Stimulated activated naive CD8-positive, alpha-beta T cell treated with anti-CD3 and anti-CD28 coated beads, Interleukin-15, amount 100 ng/mL, for 72 hours (primary cell): ENCODE data around the gene AAGAB.

Experiments
- ATAC-seq: fragments of 150-1000 bp; cut with Tn5 transposase; 2 replicates; pipeline ENCODE4 v1.10.0; 2021; ENCODE audit warnings: mild to moderate bottlenecking, moderate library complexity
- DNase-seq, 2 donors: peaks; one replicate each; pipeline ENCODE4 v3.0.0; 2021 to 2022
- H3K27ac Mint-ChIP-seq, 2 donors: one replicate each; pipeline ENCODE4 v1.8.0; 2022; ENCODE audit warnings: mild to moderate bottlenecking in 2 of 2, mixed read lengths in 2 of 2, moderate library complexity in 2 of 2
- H3K27me3 Mint-ChIP-seq: one replicate; pipeline ENCODE4 v1.8.0; 2022; ENCODE audit warnings: mixed read lengths
- H3K4me1 Mint-ChIP-seq: one replicate; pipeline ENCODE4 v1.8.0; 2022; ENCODE audit warnings: mild to moderate bottlenecking, mixed read lengths
- H3K4me3 Mint-ChIP-seq, 2 donors: one replicate each; pipeline ENCODE4 v1.8.0; 2022; ENCODE audit warnings: mild to moderate bottlenecking in 2 of 2, mixed read lengths in 2 of 2, moderate library complexity in 1 of 2
- H3K9me3 Mint-ChIP-seq, 2 donors: one replicate each; pipeline ENCODE4 v1.8.0; 2022; ENCODE audit warnings: mixed read lengths in 2 of 2

AAGAB gene

DNA sequence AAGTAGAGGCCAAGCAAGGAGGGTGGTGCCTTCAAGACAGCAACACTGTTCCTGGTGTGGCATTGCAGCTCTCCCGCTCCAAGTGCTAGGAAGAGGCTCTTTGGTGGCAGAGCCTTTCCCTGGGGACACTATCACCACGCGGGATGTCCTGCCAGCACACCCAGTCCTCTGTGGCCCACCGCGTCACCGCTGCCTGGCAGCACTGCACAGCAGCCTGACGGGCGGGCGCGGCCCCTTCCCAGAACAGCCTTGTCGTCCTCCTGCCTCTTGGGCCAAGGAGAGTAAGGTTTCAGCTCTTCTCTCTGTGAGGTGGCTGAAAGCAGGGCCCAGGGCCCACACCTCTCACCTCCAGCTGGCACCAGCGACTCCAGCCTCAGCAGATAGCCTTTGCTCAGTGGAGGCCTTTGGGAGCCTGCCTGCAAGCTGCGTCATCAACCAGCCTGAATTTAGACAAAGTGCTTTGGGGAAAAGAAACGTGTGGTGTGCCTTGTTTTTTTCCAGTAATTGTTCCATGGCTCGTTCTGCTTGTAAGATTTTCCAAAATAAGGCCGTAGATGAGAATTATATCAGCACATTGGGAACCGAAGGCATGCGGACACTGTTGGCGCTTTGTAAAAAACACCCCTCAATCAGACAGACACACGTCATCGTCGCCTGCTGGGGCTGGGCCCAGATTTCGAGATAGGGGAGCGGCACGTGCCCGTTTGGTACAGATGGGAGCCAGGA, 65.0 kb downstream of the AAGAB start:
- DNase-seq (no peak), ATAC-seq (no peak)
- Mint-ChIP-seq H3K9me3 (no peaks in the 10 kb centered on the region), H3K27ac (no peak overlapping the region), H3K27me3 (no peaks in the 10 kb centered on the region), H3K4me3 (no peak overlapping the region), H3K4me1 (peaks cover 28% of the 10 kb centered on the region)

DNA sequence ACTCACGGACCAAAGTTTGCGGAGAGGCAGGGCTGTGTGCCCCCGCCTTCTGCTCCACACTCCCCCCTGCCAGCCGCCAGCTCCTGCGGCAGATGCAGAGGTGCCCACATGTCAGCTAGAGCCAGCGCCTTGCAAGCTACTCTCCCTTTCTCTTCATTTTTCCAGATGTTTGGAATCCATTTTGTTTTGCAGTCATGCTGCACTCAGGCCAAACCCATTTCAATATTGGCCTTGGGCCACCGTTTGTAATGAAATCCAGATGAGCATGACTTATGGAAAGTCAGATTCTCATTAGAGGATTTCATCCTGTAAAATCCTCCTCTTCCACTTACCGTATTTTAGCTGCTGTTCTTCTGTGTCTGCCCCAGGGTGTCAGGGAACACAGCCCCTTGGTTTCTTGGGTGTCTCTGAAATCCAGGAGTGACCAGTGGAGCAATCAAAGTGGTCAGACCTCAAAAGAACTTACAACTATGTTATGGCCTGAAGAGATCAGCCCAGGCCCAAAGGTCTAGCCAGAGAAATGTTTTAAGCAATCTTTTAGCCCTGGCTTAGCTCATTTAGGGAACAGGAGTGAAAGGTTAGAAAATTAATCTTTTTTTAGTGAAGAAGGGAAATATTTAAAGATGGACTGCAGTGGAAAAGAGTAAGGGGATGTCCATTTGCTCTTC, 65.8 kb downstream of the AAGAB start:
- Mint-ChIP-seq H3K27ac (no peak overlapping the region), H3K4me1 (peaks cover 28% of the 10 kb centered on the region), H3K9me3 (no peaks in the 10 kb centered on the region), H3K4me3 (no peak overlapping the region), H3K27me3 (no peaks in the 10 kb centered on the region)
- no peak for ATAC-seq
- no peak for DNase-seq

DNA sequence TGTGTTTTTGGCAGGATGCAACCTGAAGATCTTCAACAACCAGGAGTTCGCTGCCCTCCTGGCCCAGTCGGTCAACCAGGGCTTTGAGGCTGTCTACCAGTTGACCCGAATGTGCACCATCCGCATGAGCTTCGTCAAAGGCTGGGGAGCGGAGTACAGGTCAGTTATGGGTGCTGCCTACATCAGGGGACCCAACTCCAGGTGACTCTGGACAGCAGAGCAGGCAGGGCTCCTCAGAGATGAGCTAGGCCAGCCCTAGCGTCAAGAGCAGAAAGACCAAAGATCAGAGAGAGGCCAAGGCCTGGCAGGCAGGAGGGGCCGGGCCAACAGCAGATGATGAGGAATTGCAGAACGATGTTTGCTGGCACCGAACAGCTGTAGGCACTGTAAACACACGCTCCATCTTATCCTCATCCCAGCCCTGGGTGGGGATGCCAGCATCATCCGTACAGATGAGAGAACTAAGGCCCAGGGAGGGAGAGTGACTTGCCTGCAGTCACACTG, 67.1 kb downstream of the AAGAB start:
- peak overlapping the region in 1 of 2 donors; percentile 80 for H3K27ac Mint-ChIP-seq

DNA sequence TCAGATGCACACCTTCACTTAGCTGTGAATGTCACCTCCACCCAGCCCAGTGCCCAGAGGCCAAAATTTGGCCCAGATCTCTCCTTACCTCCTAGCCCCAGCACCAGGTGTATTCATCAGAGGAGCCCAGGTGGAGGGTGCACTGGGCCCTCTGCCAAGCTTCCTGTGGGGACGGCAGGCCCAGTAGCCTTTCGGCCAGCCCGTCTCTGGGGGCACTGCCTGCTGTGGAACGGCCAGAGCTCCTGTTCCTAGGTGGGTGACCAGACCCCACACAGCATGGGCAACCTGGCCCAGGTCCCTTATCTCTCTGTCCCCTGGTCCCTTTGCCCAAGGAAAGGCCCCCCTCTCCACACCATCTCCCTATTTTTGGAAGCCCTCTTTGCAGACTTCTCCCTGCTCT, 67.8 kb downstream of the AAGAB start:
- Mint-ChIP-seq H3K4me1 (peaks cover 17% of the 10 kb centered on the region), H3K27ac (peak overlapping the region in 1 of 2 donors; percentile 74), H3K27me3 (no peaks in the 10 kb centered on the region), H3K9me3 (no peaks in the 10 kb centered on the region), H3K4me3 (no peak overlapping the region)
- DNase-seq (peak in 1 of 2 donors; percentile 5), ATAC-seq (no peak)

More for the DNA sequence above, 67.1 kb downstream of the AAGAB start:
- H3K27me3 Mint-ChIP-seq = no peaks in the 10 kb centered on the region
- no peak for DNase-seq
- no peaks in the 10 kb centered on the region for H3K9me3 Mint-ChIP-seq
- H3K4me1 Mint-ChIP-seq = peaks cover 25% of the 10 kb centered on the region
- ATAC-seq = no peak
- no peak overlapping the region for H3K4me3 Mint-ChIP-seq

DNA sequence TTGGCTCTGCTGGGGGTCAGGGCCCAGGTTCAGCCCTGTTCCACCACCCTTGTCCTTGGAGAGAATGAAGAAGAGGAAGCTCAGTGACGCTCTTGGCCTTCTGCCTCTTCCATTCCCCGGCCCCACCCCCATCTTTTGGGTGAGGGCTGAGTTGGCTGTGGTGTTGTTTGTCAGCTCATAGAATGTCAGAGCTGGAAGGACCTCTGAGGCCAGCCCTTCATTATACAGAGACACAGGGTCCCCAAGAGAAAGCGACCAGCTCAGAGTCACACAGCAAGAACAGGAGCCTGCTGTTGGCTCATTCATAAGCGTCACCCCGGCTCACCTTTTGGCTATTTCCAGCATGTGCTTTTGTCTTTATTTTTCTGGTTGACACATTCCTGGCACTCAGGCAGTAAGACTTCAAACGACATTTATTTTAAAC, 68.2 kb downstream of the AAGAB start:
- DNase-seq (no peak), ATAC-seq (peak; percentile 6)
- Mint-ChIP-seq H3K27me3 (no peaks in the 10 kb centered on the region), H3K9me3 (no peaks in the 10 kb centered on the region), H3K4me1 (peaks cover 17% of the 10 kb centered on the region), H3K27ac (peak overlapping the region; percentile 54 to 74), H3K4me3 (no peak overlapping the region)

DNA sequence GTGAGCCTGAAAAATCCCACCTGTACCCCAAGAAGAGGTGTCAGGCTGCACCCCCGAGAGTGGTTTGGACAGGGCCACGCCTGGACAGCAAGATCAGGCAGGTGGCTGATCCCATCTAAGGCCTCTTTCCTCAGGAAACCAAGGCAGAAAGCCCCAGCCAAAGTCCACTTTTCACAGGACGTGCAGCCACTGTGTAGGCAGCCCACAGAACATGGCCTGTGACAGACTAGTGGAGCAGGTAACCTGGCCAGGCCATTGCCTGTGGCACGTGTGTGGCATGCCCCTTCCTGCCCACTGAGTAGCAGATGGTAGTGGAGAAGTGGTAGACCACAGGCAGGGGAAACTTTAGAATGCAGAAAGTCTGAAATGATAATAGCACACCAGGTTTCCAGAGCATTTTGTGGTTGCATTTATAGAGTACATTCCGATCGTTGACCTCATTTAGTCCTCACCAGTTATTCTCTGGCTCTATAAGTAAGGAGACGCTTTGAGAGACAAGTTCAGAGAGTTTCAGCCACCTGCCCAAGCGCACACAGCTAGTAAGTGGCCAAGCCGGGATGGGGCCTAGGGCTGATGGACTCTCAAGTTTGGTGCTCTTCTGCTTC, 68.7 kb downstream of the AAGAB start:
- ATAC-seq (peak; percentile 95), DNase-seq (peak in 1 of 2 donors; percentile 56)
- no peaks in the 10 kb centered on the region for H3K27me3 Mint-ChIP-seq

DNA sequence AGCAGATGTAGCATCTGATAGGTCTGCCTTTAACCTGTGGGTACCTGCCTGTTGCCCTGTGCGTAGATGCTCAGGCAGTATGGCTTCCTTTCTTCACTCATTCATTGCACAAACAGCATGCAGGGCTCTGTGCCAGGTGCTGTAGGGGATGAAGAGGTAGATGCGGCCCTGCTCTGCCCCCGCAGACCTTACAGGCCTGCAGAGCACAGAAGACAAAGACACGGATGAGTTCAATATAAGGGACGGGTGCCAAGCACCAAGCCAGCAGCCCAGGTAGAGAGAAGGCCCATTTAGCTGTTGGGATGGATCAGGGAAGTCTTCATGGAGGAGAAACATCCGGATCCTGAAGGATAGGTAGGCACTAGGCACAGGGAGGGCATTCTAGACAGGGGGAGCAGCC, 69.4 kb downstream of the AAGAB start:
- no peak overlapping the region for H3K4me3 Mint-ChIP-seq
- H3K27ac Mint-ChIP-seq = peak overlapping the region; percentile 21 to 59
- H3K9me3 Mint-ChIP-seq = no peaks in the 10 kb centered on the region

More for the DNA sequence above, 68.7 kb downstream of the AAGAB start:
- H3K27ac Mint-ChIP-seq = peak overlapping the region; percentile 54 to 59
- no peaks in the 10 kb centered on the region for H3K9me3 Mint-ChIP-seq
- H3K4me1 Mint-ChIP-seq = peaks cover 17% of the 10 kb centered on the region
- no peak overlapping the region for H3K4me3 Mint-ChIP-seq

DNA sequence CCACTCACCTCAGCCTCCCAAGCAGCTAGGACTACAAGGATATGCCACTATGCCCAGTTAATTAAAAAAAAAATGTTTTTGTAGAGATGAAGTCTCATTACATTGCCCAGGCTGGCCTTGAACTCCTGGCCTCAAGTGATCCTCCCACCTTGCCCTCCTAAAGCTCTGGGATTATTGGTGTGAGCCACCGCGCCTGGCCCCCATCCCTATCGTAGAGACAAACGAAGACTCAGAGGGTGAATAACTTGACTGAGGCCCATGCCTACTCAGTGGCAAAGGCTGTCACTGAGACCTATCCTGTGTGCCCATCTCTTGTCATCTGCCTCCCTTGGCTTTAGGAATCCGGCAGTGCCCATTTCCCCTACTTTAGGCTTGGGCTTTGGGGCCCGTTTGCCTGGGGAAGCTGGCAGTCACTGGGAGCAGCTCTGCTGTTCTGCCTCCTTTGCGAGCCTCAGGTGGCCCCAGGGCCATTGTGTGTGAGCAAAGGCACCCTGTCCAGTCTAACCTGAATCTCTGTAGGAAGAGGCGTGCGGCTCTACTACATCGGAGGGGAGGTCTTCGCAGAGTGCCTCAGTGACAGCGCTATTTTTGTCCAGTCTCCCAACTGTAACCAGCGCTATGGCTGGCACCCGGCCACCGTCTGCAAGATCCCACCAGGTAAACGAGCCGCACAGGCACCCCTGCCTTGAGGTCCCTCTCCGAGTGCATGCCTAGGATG, 70.1 kb downstream of the AAGAB start:
- H3K4me1 Mint-ChIP-seq = peaks cover 25% of the 10 kb centered on the region
- no peak overlapping the region for H3K4me3 Mint-ChIP-seq
- DNase-seq (peak in 1 of 2 donors; percentile 8), ATAC-seq (no peak)
- no peaks in the 10 kb centered on the region for H3K9me3 Mint-ChIP-seq
- H3K27me3 Mint-ChIP-seq = no peaks in the 10 kb centered on the region
- peak overlapping the region in 1 of 2 donors; percentile 27 for H3K27ac Mint-ChIP-seq

More for the DNA sequence above, 69.4 kb downstream of the AAGAB start:
- Mint-ChIP-seq H3K27me3 (no peaks in the 10 kb centered on the region), H3K4me1 (peaks cover 18% of the 10 kb centered on the region)
- DNase-seq (peak in 1 of 2 donors; percentile 1), ATAC-seq (no peak)

DNA sequence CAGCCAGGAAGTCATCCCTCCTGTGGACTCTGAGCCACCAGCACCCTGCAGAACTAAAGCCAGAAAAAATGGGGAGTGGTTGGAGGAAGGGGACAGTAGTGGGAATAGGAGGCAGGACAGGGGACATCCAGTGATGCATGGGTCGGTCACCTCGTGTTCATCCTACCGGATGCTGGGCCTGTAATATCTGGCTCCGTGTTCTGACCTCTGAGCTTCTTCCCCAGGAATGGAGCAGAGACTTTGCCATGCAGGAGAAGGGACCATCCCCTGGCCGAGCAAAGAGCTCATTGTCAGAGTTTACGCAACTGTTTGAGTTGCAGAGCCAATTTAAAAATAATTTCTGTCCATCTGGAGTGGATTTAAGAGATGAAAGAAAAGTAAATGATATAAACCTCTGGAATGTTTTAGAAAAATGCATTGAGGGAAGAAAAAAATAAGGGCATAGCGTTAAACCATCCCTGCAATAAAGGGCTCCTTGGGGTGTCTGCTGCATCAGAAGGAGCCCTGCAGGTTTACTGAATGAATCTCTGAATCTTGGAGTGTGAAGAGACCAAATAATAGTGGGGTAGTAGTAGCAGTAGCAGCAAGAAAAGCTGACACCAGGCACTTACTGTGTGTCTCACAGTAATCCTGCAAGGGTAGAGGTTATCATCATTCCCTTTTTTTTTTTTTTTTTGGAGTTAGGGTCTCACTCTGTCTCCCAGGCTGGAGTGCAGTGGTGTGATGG, 70.9 kb downstream of the AAGAB start:
- no peak for ATAC-seq
- DNase-seq = no peak
- Mint-ChIP-seq H3K27ac (no peak overlapping the region), H3K27me3 (no peaks in the 10 kb centered on the region), H3K4me1 (peaks cover 26% of the 10 kb centered on the region), H3K9me3 (no peaks in the 10 kb centered on the region), H3K4me3 (no peak overlapping the region)

DNA sequence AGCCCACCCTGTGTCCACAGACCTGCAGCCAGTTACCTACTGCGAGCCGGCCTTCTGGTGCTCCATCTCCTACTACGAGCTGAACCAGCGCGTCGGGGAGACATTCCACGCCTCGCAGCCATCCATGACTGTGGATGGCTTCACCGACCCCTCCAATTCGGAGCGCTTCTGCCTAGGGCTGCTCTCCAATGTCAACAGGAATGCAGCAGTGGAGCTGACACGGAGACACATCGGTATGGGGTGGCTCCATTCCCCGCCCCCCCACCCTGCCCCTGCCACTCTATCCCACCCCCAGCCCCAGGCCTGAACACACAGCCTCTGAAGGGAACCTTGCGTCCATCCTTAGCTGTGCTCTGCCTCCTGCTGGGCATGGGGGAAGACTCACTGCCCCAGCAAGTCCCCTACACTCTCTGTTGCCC, 73.2 kb downstream of the AAGAB start:
- H3K9me3 Mint-ChIP-seq = no peaks in the 10 kb centered on the region
- DNase-seq = no peak
- H3K27ac Mint-ChIP-seq = no peak overlapping the region
- H3K27me3 Mint-ChIP-seq = no peaks in the 10 kb centered on the region
- no peak overlapping the region for H3K4me3 Mint-ChIP-seq
- no peak for ATAC-seq
- H3K4me1 Mint-ChIP-seq = peaks cover 29% of the 10 kb centered on the region

DNA sequence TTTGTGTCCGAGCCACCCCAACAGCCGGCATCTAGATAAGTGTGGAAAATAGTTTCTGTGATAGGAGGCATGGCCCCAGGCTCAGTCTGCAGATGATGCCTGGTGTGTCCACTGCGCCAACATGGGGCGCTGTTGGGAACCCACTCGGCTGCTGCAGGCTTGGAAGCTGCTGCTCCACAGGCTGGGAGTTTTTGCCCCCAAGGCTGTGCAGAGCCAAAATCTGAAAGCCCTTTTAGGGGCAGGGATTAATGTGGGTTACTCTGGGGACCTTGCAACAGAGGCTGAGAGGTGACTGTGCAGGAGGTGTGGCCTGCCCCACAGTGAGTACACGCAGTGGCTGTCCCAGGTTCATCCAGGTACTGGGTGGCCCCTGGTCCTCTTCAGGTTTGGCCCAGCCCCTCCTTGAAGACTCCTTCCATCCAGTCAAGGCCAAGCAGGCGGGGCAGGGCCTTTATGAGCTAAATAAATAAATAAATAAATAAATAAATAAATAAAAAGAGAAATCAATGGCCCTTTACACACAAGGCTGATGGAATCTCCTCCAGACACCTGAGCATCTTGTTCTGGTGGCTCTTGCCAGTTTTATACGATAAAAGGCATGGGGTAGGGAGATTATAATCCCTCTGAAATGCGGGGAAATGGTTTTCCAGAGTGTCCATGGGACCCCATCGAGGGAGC, 73.8 kb downstream of the AAGAB start:
- ATAC-seq (no peak), DNase-seq (no peak)
- H3K27me3 Mint-ChIP-seq = no peaks in the 10 kb centered on the region
- H3K27ac Mint-ChIP-seq = no peak overlapping the region
- H3K9me3 Mint-ChIP-seq = no peaks in the 10 kb centered on the region
- peaks cover 29% of the 10 kb centered on the region for H3K4me1 Mint-ChIP-seq
- H3K4me3 Mint-ChIP-seq = no peak overlapping the region

DNA sequence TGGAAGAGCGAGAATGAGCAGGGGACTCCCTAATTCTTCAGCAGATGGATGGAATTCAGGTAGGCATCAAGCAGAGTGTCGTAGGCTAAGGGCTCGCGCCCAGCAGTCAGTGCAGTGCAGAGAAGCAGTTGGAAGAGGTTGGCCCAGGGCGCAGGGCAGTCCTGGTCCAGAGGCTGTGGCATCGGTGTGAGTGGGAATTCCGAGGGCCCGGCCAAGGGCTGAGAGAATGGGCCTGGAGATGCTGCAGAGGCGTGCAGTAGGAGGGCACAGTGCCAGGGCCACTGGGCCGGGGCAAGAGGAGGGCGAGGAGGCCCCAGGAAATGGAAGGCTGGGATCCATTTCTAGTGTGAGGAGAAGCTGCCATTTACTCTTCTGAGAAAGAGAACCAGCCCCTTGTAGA, 74.4 kb downstream of the AAGAB start:
- Mint-ChIP-seq H3K27me3 (no peaks in the 10 kb centered on the region), H3K27ac (no peak overlapping the region), H3K4me3 (no peak overlapping the region), H3K4me1 (peaks cover 29% of the 10 kb centered on the region), H3K9me3 (no peaks in the 10 kb centered on the region)
- ATAC-seq (no peak), DNase-seq (no peak)

DNA sequence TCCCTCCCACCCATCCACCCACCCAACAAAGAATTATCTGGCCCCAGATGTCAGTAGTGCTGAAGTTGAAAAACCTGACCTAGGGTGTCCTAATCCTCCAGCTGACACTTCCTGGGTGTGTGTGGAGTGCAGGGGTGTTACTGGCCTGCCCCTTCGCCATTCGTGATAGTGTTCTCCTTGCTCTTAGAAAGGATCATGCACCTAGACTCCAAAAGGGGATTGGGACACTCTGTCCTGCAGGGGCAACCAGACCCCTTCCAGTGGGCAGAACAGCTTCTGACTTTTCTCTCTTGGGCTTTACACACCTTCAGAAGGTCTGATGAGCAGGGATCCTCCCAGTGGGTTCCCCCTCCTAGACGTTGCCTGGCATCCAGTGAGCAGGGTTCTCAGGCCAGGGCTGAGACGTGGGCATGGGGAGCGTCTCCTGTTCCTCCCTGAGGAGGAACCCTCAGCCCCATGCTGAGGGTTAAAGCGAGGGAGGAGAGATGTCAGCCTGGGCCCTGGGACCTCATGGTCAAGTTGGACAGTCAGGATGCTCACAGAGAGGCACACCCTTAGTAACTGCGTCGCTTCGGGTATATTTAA, 75.0 kb downstream of the AAGAB start:
- H3K27ac Mint-ChIP-seq = peak overlapping the region in 1 of 2 donors; percentile 87
- no peak overlapping the region for H3K4me3 Mint-ChIP-seq
- H3K27me3 Mint-ChIP-seq = no peaks in the 10 kb centered on the region
- H3K9me3 Mint-ChIP-seq = no peaks in the 10 kb centered on the region
- H3K4me1 Mint-ChIP-seq = peaks cover 32% of the 10 kb centered on the region
- DNase-seq = no peak
- ATAC-seq = no peak

DNA sequence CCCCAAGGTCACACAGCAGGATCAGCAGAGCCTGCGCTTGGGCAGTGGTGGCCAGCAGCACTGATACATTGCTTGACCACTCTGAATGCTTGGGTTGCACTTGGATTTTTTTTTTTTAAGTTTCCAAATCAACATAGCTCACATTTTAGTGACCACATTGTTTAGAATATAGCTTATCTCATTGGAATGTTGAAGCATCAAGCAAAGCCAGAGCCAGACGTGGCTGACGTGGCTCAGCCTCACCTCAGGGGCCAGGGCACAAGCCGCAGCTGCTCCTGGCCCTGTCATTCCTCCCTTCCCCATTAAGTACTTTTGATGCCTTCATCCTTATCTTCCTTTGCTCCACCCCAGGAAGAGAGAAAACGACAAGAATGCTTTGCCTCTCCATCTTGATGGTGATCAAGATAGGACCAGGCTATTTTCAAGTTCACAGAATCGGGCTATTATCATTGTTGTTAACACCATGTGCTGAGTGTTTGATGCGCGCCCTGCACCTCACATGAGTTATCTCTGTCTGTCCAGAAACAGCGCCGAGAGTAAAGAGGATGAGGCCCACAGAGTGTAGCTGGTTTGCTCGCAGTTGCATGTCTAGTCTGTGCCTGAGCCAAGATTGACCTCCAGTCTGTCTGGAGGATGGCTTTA, 75.8 kb downstream of the AAGAB start:
- H3K4me1 Mint-ChIP-seq = peaks cover 40% of the 10 kb centered on the region
- H3K27me3 Mint-ChIP-seq = no peaks in the 10 kb centered on the region
- H3K27ac Mint-ChIP-seq = no peak overlapping the region
- no peak for ATAC-seq
- H3K9me3 Mint-ChIP-seq = no peaks in the 10 kb centered on the region
- no peak for DNase-seq
- no peak overlapping the region for H3K4me3 Mint-ChIP-seq
